Erythroblast (primary cell): ENCODE measurements around the gene COBL.

Experiments
- GATA1 ChIP-seq: IDR thresholded peaks from 2 replicates; pipeline ENCODE4 v1.6.1; 2011; ENCODE audit warnings: low read depth, mild to moderate bottlenecking, control low read depth, low read length, moderate library complexity
- POLR2A ChIP-seq: IDR thresholded peaks from 2 replicates; pipeline ENCODE4 v1.6.1; 2011; ENCODE audit warnings: mild to moderate bottlenecking, low read length

DNA sequence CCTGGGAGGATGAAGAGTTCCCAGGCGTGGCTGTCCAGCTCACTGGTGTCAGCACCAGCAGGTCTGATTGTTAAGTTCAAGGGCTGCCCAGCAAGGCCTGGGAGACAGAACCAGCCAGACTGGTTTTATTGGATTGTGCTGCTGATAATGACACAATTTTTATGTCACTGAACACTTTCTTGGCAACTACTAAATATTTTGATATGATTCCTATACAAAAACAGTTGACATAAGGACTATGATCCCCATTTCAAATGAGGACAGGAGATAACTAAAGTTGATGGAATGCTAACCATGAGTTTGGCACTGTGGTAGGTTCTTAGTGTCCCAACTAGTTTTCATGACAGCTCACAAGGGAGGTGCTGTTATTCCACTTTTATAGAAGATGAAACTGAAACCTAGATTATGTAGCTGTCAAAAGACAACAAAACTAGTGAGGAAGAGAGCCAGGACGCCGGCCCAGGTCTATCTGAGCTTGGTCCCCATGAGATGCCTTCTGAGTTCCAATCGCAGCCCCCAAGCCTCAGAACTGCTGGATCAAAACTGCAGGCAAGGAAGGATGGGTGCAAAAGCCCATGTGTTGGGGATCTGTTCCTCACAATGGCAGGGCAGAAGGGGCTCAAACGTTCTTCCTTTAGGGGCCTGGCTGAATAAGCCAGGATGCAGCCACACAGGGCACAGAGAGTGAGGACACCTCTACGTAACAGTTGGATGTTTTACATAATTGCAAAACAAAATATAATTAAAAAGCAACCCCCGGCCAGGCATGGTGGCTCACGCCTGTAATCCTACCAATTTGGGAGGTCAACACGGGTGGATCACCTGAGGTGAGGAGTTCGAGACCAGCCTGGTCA, 52.8 kb downstream of the COBL start:
- TF ChIP-seq POLR2A (no peak), GATA1 (no peak)
